ENCODE data around the gene MMAB. TPM values are rescaled to one million over a fixed set of nuclear protein-coding genes. Genes with fewer than 3 reads are reported as not detected.

The MMAB gene
- total and polyA plus RNA-seq, 2 donors (not counting 1 experiment from before 2014, with no cell fraction given), result 36.8 to 56.1 TPM

- no peak for DNase-seq (ENCODE audit: low read depth in 2 of 2)
- Histone ChIP-seq H3K4me3 (replicated peaks in 1 of 4; ENCODE audit: control extremely low read depth in 1 of 4, insufficient read depth in 1 of 4, low read depth in 3 of 4, low read length in 4 of 4) (no peak overlapping the region), H2AFZ (ENCODE audit: low read length) (no peak overlapping the region), H3K4me1 (ENCODE audit: control insufficient read depth, extremely low read depth, insufficient read depth, low read length) (no peaks in the 10 kb centered on the region), H3K9me3 (ENCODE audit: control insufficient read depth, insufficient read depth, low read depth, low read length) (no peaks in the 10 kb centered on the region), H3K36me3 (ENCODE audit: control insufficient read depth, insufficient read depth, low read length) (peaks cover 15% of the 10 kb centered on the region), H3K27me3 (ENCODE audit: control insufficient read depth, insufficient read depth, low read length) (no peaks in the 10 kb centered on the region), H3K9ac (ENCODE audit: insufficient read depth, low read length) (no peak overlapping the region), H3K4me2 (ENCODE audit: extremely low read depth, insufficient read depth, low read length) (no peak overlapping the region), H4K20me1 (ENCODE audit: control insufficient read depth, extremely low read depth, insufficient read depth, low read length) (no peaks in the 10 kb centered on the region), H3K79me2 (ENCODE audit: control insufficient read depth, insufficient read depth, low read length) (no peaks in the 10 kb centered on the region), H3K27ac (ENCODE audit: insufficient read depth, low read length) (no peak overlapping the region)
- TF ChIP-seq EZH2 (IDR thresholded peaks at IDR 0.05; ENCODE audit: low read length, missing control alignments) (no peak), CTCF (conservative IDR thresholded peaks at IDR 0.05 in 1 of 2, IDR thresholded peaks at IDR 0.05 in 1 of 2; ENCODE audit: low read depth in 1 of 2, low read length in 2 of 2) (no peak)
Observed at GRCh38 chr12:109580272-109580671, 7.0 kb upstream of the MMAB start.

- H3K27me3 ChIP-seq (ENCODE audit: control insufficient read depth, insufficient read depth, low read length), result no peaks in the 10 kb centered on the region
- no peaks in the 10 kb centered on the region for H3K79me2 ChIP-seq (ENCODE audit: control insufficient read depth, insufficient read depth, low read length)
- H3K27ac ChIP-seq (ENCODE audit: insufficient read depth, low read length), result no peak overlapping the region
- no peak overlapping the region for H3K4me2 ChIP-seq (ENCODE audit: extremely low read depth, insufficient read depth, low read length)
- no peaks in the 10 kb centered on the region for H4K20me1 ChIP-seq (ENCODE audit: control insufficient read depth, extremely low read depth, insufficient read depth, low read length)
- no peak overlapping the region for H3K9ac ChIP-seq (ENCODE audit: insufficient read depth, low read length)
- no peak for DNase-seq (ENCODE audit: low read depth in 2 of 2)
- H3K4me1 ChIP-seq (ENCODE audit: control insufficient read depth, extremely low read depth, insufficient read depth, low read length), result no peaks in the 10 kb centered on the region
- no peak overlapping the region for H2AFZ ChIP-seq (ENCODE audit: low read length)
- TF ChIP-seq EZH2 (IDR thresholded peaks at IDR 0.05; ENCODE audit: low read length, missing control alignments) (no peak), CTCF (conservative IDR thresholded peaks at IDR 0.05 in 1 of 2, IDR thresholded peaks at IDR 0.05 in 1 of 2; ENCODE audit: low read depth in 1 of 2, low read length in 2 of 2) (no peak)
- peaks cover 15% of the 10 kb centered on the region for H3K36me3 ChIP-seq (ENCODE audit: control insufficient read depth, insufficient read depth, low read length)
- no peak overlapping the region for H3K4me3 ChIP-seq (replicated peaks in 1 of 4; ENCODE audit: control extremely low read depth in 1 of 4, insufficient read depth in 1 of 4, low read depth in 3 of 4, low read length in 4 of 4)
- no peaks in the 10 kb centered on the region for H3K9me3 ChIP-seq (ENCODE audit: control insufficient read depth, insufficient read depth, low read depth, low read length)
Observed at GRCh38 chr12:109579639-109580038, 6.3 kb upstream of the MMAB start.

GRCh38 chr12:109578330-109578927 is 5.1 kb upstream of the MMAB start:
- no peak overlapping the region for H3K4me3 ChIP-seq (replicated peaks in 1 of 4; ENCODE audit: control extremely low read depth in 1 of 4, insufficient read depth in 1 of 4, low read depth in 3 of 4, low read length in 4 of 4)
- H3K4me2 ChIP-seq (ENCODE audit: extremely low read depth, insufficient read depth, low read length), result no peak overlapping the region
- no peak for DNase-seq (ENCODE audit: low read depth in 2 of 2)
- no peaks in the 10 kb centered on the region for H3K27me3 ChIP-seq (ENCODE audit: control insufficient read depth, insufficient read depth, low read length)
- no peaks in the 10 kb centered on the region for H4K20me1 ChIP-seq (ENCODE audit: control insufficient read depth, extremely low read depth, insufficient read depth, low read length)
- H3K9me3 ChIP-seq (ENCODE audit: control insufficient read depth, insufficient read depth, low read depth, low read length), result no peaks in the 10 kb centered on the region
- peaks cover 15% of the 10 kb centered on the region for H3K36me3 ChIP-seq (ENCODE audit: control insufficient read depth, insufficient read depth, low read length)
- TF ChIP-seq EZH2 (IDR thresholded peaks at IDR 0.05; ENCODE audit: low read length, missing control alignments) (no peak), CTCF (conservative IDR thresholded peaks at IDR 0.05 in 1 of 2, IDR thresholded peaks at IDR 0.05 in 1 of 2; ENCODE audit: low read depth in 1 of 2, low read length in 2 of 2) (no peak)
- H3K4me1 ChIP-seq (ENCODE audit: control insufficient read depth, extremely low read depth, insufficient read depth, low read length), result no peaks in the 10 kb centered on the region
- H3K27ac ChIP-seq (ENCODE audit: insufficient read depth, low read length), result no peak overlapping the region
- H2AFZ ChIP-seq (ENCODE audit: low read length), result no peak overlapping the region
- H3K9ac ChIP-seq (ENCODE audit: insufficient read depth, low read length), result no peak overlapping the region
- no peaks in the 10 kb centered on the region for H3K79me2 ChIP-seq (ENCODE audit: control insufficient read depth, insufficient read depth, low read length)

All from fibroblast of lung (primary cell).